Fibroblast of skin of right biceps (primary cell): ENCODE data around the gene LAMTOR2.
A peak's percentile ranks its signal among the peaks of the same experiment; 100 is the strongest.

ENCODE experiments used
- DNase-seq: peaks from one replicate; pipeline ENCODE4 v3.0.0-alpha.2; 2013

Gene LAMTOR2

DNA sequence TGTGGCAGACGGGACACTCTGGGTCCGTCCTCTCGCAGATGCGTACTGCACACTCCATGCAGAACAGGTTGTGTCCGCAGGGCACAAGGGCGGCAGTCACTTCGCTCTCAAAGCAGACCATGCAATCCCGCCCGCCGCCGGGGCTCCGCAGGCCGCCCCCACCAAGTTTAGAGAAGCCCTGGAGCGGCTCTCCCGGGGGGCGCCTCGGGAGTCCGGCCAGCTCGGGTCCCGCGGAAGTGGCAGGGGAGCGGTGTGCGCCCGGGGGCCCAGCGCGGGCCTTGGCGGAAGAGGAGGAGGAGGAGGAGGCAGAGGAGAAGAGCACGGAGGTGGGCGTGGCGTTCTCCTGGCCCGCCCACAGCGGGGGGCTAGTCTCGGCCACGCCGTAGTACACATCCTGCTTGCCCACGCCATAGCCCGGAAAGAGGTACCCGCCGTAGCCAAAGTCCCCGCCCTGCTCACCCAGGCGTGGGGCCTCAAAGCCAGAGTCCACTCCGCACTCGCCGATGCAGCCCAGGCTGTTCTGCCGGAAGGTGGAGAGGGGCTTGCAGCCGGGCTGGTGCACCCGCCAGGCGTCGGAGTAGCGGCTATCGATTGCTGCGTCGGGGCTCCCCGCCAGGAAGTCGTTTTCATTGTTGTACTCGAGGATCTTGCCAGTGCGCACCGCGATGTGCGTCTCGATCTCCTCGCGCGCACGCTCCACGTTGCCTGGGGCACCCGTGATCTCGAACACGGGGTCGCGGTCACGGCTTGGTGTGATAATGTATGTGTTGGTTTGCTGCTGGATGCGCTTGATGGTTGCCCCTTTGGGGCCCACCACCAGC is 22.2 kb downstream of the LAMTOR2 start:
- peak; percentile 25 for DNase-seq

DNA sequence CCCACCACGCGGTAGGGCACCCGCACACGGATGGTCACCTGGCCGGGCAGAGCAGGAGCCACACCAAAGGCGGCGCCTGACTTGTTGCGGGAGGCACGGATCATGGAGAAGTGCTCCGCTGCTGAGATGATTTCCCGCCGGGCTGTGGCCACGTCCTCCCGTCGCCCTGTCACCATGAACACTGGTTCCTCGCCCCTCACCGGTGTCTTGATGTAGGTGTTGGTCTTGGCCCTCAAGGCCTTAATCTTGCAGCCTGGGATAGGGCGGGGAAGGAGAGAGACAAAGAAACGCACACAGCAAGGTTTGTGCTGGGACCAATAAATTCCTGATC is 22.8 kb downstream of the LAMTOR2 start:
- no peak for DNase-seq

DNA sequence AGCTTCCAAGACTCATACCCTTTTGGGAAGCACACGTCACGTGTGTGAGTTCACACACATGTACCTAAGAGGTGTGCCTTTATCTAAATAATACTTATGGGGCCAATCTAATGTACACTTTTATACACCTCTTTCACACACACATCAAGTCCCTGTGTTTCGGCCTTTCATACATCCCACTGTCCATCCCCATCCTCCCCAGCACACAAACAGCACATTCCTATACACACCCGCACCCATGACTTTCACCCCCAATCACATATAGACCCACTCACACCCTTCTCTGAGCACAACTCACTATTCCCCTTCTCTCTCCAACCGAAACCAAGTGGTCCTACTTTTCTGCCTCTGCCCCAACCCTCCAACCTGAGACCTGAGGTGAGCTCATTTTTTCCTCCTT is 24.1 kb downstream of the LAMTOR2 start:
- no peak for DNase-seq

DNA sequence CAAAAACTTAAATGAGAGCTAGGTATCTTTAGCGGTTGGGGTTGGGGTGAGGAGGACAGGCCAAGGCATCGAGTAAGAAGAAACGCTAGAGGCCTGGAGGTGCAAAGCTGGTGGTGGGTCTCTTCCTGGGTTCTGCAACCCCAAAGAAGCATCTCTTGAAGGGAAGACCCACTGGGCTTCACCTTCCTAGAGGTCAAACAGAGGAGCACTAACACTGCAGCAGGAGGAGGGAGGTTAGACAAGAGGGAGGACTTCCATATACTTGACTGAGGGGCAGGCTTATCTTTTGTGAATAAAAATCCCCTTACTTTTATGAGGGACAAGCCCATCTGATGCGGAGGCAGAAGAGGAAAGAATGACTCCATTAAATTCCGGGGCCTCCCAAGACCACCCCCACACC is 25.2 kb downstream of the LAMTOR2 start:
- no peak for DNase-seq

DNA sequence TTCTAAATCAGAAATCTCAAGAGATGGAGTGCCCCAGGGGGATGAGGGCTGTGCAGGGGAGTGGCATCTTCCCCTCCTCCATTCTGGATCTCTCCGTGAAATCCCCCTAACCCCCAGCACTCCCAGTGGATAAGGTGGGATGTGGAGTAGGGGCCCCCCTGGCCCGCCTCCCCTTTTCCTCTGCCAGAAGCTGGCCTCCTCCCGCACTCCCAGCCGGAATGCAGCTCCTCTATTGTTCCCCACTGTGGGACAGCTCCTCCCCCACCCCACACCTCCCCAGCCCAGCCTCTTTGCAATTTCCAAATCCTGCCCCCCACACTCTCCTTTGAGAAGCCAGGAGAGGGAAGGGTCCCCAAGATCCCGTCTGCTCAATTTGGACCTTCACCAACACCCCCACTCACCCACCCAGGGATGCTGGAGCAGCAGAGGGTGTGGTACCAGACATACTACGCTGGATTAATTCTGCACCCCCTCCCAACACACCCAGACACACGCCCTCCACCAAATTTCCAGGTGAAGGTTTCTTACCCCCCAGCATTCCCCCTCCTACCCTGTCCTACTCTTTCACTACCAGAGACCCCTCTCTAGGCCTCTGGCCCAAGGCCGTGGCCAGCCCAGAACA is 25.8 kb downstream of the LAMTOR2 start:
- peak; percentile 31 for DNase-seq

DNA sequence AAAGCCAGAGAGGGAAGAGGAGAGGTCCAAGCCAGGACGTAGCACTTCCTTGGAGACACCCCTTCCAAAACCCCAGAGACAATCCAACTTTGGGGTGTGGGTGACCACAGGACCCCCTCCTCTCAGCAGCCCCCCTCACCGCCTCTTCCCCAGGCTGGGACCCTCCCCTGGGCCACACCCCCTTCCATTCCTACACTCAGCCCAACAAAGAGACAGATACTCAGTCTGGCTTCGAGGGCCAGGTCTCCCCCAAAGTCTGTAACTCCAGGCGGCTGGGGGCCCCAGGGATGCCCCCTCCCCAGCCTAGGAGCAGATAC is 26.2 kb downstream of the LAMTOR2 start:
- no peak for DNase-seq

DNA sequence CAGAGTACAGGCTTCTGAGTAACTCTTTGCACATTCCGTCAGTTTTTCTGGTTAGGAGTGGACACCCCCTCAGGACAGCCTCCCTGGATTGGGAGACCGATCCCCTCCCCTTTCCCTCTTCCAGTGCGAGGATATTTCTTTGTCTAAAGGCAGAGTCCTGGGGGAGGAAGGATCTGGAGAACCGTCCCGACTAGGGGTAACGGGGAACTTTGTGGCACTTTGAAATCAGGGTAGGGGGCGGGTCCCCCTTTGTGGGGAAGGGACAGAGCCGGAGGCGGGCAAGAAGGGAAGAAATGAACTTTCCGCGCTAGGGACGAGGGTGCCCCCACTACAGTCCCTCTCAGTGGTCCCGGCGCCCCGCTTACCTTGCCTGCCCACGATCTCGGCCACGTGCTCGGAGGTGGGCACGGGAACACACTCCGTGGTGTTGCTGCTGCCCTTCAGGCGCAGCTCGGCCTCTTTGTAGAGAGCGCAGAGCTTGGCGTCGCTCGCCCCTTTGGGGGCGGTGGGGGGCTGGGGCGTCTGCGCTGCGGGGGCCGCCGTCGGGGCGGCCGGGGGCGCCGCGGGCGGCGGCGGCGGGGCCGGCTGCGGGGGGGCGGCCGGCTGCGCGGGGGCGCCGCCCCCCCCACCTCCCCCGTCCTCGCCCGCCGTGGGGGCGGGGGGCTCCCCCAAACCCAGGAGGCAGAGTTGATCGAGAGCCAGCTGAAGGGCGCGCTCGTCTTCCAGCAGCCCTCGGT is 26.8 kb downstream of the LAMTOR2 start:
- peak; percentile 63 for DNase-seq

DNA sequence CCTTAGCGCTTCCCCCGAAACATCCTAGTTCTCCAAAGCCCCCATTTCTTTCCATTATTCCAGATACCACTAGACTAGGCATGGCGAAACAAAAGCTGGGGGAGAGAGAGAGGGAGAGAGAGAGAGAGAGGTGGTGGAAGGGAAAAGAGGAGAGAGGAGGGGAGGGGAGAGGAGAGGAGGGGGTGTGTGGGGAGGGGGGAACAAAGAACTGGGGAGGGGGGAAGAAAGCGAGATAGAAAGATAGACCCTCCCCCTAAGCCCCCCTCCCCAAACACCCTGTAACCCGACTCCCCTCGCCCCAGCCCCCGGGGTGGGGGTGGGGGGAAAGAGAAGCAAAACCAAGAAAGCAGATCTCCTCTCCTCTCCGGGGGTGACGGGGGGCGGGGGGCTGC is 27.3 kb downstream of the LAMTOR2 start:
- peak; percentile 26 for DNase-seq

DNA sequence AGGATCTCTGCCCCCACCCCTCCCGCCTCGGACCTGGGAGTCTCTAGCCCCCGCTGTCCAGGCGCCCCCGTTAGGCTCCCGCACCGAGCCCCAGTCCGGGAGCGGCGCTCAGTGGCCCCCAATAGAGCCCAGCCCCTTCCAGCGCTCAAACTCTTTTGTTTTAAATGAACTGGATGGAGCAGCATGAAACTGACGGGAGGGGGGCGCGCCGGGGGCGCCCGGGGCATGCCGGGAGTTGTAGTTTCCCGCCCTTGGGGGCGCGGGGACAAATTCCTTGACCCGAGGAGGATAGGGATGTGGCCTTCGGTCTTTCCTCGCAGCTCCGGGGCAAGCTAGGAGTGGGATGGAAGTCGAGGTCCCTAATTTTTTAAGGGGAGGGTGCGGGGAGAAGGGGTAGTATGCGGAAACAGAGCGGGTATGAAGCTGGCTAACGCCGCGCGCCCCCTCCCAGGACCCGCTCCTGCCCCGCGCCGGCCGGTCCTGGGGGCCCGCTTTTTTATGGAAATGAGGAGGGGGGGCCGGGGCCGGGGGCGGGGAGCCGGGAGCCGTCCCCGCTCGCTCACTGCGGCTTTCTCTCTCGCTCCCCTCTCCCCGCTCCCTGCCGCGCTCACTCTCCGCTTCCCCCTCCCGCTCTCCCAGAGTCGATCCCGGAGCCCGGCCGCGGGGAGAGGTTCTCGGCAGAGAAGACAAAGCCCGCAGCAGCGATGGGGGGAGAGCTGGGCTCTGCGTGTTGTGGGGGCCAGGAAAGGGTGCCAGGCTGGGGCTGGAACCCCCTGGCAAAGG is 27.9 kb downstream of the LAMTOR2 start, which contains the start of gene MEX3A:
Gene MEX3A (minus strand): TSS at position 157 of the 783 bp plus-strand sequence. CDS start 467 bp downstream, outside the sequence.
- peak; percentile 83 for DNase-seq

DNA sequence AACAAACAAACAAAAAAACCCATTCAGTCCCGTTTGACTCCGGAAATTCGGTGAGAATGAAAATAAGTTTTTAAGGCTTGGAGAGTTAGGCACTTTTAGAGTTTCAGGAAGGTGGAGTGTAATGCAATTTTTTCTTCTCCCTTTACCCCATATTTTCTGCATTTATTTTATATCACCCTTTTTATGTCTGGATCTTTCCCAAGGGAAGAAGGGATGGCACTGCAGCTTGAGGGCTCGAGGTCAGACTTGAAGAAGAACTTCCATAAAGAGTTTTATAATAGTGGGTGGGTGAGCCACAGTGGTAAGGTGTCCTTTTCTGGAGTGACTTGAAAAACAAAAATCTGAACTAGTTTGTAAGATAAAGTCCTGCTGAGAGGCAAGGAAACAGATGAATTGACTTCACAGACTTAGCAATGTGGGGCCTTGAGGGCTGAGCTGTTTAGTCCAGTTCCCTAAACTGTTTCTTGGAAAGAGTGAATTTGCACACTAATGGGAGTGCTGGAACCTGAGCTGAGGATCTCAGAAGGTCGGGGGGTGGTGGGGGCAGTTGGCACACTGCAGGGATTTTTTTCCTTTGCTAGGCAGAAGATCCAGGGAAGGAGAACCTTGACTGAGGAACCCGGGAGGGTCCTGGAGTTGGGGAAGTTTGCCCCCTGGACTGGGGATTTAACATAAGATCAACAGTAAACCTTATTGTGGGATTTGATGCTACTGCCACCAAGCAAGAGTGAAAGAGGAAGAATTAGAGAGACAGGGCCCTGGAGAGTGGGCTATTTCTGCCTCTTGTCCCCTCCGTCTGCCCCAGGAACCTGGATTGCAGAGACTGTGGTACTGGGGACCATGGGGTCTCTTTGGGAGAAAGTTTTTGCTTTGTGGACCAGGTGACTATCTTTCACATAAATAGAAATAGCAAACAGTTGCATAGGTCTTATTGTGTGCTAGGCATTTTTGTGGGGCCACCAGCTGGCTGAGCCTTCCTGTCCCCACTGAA is 29.5 kb downstream of the LAMTOR2 start:
- no peak for DNase-seq

DNA sequence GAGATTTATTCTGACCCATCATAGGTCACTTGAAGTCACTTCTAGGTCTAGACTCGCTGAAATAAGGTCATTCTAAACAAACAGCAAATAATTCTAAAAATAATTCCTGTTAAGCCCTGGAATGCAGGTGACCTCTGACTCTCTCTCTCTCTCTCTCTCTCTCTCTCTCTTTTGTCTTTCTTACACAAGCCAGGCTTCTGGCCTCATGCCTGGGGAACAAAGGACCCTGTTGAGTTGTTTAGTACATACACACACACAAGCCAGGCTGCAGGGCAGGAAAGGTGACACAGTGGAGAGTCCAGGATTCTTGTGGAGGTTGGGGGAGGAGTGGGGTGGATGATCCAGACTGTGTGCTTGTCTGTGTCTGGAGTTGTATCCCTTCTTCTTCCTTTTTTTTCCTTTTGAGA is 31.7 kb downstream of the LAMTOR2 start:
- DNase-seq, result peak; percentile 50

DNA sequence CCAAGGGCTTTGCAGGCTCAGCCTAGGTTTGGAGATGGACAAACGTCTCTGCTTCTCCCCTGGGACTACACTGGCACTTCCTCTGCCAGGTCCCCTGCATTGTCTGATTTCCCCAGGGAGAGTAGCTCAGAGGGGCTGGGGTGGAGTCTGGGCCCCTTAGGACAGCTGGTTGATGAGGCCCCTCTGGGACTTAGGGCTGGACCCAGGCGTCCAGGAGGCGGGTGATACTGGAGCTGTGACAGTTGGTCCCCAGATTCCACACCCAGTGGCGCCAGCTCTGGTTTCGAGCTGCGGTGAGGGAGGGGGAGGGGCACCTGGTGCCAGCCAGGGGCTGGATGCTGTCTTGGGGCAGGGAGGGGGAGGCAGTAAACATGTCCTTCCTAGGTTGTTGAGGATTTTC is 35.1 kb downstream of the LAMTOR2 start:
- DNase-seq, result no peak

DNA sequence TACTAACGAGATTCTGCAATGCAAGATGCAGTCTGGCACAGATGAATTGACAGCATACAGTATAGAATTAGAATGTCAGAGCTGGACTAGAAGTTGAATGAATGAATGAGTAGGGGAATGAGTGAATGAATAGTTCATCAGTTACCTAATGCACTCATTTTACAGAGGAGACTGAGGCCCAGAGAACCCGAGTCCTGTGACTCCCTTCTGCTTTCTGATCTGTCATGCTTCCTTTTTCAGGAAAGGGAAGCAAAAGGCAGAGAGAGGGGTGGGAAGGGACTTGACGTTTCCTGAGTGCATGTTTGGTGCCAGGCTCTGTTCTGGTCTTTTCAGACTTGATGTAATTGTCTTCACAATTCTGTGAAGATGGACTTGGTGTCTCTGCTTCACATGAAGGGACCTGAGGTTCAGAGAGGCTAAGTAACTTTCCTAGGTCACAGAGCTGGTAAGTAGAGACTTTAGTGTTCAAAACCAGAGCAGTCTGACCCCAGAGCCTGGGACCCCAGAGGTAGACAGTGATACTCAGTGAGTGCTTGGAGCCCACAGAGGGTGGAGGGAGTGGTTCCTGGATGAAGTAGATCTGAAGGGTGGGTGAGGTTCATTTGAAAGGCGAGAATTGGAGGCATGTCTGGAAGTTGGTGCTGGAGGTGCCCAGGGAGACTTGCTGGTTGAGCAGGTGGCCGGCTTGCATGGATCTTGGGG is 35.7 kb downstream of the LAMTOR2 start:
- no peak for DNase-seq

DNA sequence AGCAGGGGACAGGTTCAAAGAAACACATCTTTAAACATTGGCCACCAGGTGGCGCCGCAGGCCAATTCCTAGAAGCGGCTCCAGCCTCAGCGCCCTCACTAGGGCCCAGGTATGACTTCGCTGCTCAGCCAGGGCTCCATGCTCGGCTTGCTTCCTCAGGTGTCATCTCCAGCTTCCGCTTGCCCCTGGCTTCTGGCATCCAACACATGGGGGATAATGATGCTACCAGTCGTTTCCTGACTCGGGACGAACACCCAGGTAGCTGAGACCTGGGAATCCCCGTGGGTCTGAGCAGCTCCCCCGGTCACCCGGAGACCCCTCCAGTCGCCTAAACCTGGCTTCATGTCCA is 36.2 kb downstream of the LAMTOR2 start:
- peak; percentile 73 for DNase-seq

DNA sequence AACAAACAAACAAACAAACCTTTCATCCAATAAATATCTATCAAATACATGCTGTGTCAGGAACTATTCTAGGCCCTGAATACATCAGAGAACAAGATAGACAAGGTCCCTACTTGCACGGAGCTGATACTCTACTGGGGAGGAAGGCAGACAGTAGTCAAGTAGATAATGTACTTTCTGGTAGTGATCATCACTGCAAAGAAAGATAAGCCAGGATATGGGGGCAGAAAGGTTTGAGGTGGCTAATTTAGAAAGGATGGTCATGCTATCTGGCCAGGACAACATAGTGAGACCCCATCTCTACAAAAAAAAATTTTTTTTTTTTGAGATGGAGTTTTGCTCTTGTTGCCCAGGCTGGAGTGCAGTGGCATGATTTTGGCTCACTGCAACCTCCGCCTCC is 37.0 kb downstream of the LAMTOR2 start:
- no peak for DNase-seq

DNA sequence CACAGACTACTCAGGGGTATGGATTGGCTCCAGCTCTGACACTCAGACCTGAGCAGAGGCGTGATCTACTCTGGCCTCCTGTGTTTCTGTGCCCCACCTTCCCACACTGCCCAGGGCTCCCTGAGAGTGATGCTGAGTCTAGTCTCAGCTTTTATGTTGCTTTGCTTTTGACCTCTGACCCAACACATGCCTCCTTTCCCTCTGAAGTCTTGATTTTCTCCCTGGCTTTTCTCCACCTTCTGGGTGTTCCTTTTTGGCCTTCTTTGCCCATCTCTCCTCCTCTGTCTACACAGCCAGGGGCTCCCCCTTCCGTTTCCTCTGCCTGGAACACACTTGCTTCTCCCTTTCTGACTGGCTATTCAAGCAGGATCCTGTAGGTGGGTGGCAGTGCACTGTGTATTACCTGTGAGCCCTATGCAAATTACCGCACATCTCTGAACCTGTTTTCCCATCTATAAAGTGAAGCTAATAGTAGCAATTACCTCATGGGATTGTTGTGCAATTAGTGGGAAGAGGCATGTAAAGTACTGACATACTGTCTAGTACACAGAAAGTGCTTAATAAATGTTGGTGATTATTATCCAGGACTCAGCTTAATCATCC is 41.4 kb downstream of the LAMTOR2 start:
- no peak for DNase-seq

DNA sequence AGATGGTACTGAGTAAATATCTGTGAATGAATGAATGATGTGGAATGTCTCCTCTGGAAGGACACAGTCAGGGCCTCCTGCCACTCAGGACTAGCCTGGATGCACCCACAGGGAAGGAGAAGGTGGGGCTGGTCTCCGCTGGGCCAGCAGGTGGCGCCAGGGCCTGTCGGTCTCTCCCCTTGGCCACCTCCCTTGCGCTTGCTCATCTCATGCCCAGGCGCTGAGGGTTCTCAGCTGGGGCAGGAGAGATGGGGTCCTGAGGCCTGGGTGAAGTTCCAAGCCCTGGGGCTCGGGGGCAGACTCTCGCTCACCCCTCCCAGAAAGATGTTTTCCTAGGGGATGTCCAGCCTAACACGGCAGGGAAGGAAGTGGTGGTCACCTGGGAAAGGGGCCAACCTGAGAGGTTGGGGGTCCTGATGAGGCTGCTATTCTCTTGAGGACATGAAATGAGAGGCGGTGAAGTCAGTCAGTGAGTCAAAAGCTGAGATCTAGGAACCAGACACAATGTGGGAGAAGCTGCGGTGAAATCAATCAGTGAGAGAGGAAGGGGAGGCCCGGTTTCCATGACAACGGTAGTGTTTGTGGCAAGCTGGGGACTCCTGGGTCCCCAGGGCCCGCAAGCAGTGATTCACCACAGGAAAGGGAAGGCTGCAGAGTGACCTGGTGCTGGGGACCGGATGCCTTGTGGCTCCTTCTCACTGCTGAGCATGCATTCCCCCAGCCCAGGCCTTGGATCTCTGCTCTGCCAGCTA is 42.2 kb downstream of the LAMTOR2 start:
- peak; percentile 85 for DNase-seq

DNA sequence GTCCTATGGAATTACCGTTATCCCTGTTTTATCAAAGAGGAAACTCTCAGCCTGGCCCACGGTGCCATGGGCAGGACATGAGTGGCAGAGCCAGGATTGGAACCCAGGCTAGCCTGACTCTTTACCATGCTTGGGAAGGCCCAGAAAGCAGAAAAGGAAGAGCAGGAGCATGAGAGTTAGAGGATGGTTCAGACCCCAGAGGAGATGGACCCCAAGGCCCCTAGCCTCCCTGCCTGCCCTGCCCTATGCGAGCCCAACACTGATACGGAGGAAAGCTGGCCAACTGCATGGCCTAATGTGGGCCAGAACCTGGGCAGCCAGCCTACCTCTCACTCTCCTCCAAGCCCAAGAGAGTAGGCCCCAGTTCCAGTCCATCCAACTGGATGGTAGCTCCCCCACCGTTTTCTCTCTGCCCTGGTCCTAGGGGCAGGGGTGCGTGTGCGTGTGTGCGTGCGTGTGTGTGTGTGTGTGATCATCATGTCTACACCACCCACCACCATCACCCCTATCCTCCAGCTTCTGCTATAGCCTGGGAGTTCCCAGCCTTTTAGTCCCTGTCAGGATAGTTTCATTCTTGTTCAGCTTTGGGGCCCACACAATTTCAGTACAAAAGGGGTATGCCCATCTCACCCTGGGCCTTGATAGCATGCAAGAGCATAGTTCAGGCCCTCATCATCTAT is 43.1 kb downstream of the LAMTOR2 start:
- no peak for DNase-seq

DNA sequence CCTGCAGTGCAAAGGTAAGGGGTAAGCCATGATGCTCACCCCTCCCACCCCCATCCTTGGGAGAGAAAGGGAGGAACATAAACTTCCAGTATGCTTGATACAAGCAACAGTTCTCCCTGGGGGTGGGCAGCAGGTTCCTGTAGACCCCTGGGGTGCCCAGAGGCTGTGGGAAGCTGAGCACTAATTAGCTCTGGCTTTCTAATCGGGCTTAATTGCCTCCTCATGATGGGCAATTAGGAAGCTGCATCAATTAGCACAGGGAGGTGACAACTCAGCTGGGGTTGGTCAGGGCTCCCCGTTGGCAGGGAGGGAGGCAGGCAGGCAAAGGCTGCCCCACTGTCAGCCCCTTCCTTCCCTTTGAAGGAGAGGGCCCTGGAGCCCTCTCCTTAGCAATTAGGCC is 44.2 kb downstream of the LAMTOR2 start:
- DNase-seq, result no peak

DNA sequence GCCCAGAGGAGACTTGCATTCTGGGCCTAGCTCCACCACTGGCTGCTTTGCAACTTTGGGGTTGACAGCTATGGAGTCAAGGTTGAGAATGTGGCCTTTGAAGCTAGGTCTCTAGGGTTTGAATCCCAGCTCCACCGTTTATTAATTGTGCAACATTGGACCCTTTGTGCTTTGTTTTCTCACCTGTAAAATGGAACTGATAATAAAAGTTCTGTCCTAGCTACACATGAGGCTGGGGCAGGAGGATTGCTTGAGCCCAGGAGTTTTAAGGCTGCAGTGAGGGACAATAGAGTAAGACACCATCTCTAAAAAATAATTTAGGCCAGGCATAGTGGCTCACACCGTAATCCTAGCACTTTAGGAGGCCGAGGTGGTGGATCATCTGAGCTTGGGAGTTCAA is 44.7 kb downstream of the LAMTOR2 start:
- DNase-seq, result no peak
